Measurements from ENCODE around the gene PDCD4.

Gene PDCD4
- 190 to 670 reads per million in 2 experiments for total RNA-seq

- peak; percentile 92 for DNase-seq (ENCODE audit: low read depth)
Observed at GRCh38 chr10:110871298-110872084, at the start of gene PDCD4. TSS of gene PDCD4 (plus strand) at chr10:110871928. CDS start at chr10:110876028, 4,100 bp downstream.

DNA sequence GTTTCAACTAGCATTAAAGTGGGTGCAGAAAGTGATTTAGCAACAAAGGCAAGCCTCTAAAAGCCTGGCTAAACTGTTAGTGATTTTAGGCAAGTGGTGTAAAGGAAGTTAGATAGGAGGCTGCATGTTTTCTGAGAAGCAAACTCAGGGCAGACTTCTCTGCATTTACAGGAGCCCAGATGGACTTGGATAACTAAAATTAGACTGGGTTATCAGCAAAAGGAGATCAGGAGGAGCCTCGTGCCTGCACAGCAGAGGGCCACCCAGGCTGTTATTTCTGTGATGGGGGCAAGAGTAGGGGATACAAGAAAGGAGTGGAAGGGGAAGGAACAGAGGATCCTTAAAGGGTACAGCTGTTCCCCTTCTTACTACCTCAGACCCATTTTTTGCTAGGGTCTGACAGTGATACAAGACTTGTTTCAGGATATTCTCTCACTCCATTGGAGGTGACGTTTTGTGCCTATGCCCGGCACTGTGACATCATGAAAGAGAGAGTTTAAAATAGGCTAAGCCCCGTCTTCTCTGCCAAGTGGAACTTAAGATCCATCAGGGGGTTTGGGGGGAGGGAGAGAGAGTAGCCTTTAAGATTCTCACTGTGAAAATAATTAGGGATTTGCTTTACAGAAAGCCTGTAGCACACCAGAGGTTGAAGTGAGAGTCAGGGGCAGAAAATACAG is 49.6 kb upstream of the PDCD4 start:
- DNase-seq (ENCODE audit: low read depth): no peak

GRCh38 chr10:110822712-110823311 is 48.9 kb upstream of the PDCD4 start:
- no peak for DNase-seq (ENCODE audit: low read depth)

- no peak for DNase-seq (ENCODE audit: low read depth)
Observed at GRCh38 chr10:110824152-110824441, 47.6 kb upstream of the PDCD4 start.

GRCh38 chr10:110824660-110825059 is 47.1 kb upstream of the PDCD4 start:
- no peak for DNase-seq (ENCODE audit: low read depth)

- no peak for DNase-seq (ENCODE audit: low read depth)
Observed at GRCh38 chr10:110825508-110825907, 46.2 kb upstream of the PDCD4 start.

DNA sequence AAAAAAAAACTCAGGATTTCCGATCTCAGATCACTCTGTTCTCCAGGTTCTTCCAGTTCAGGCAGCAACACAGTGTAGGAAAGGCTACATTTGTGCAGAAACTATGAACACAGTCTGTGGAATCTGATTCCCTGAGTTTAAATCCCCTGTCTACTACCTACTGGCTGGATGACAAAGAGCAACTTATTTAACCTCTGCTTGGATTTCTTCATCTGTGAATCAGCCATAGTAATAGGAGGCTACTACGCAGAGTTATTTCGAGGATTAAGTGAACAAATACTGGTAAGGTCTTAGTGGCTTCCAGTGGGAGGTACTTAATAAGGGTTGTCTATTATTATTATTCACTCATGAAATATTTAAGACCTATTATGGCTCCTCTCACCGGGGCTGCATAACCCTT is 44.3 kb upstream of the PDCD4 start:
- no peak for DNase-seq (ENCODE audit: low read depth)

DNA sequence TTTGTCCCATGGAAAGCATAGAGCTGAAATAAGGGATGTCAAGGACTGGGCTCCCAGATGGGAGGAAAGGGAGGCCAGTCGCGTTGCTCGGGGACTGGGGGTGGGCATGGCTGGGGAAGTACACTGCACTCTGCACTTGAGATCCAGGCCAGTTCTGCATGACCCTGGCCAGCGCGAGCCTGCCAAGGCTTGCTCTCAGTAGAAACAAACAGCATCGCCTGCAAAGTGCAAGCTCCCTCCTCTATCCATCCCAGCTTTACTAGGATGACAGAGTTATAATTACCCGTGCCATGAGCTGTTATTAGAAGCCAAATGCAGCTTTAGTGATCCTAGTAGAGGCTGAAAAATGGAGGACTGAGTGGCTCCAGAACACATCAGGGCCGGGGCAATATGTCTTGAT is 43.9 kb upstream of the PDCD4 start:
- DNase-seq (ENCODE audit: low read depth): no peak

GRCh38 chr10:110828525-110828924 is 43.2 kb upstream of the PDCD4 start:
- no peak for DNase-seq (ENCODE audit: low read depth)

GRCh38 chr10:110829721-110830410 is 41.9 kb upstream of the PDCD4 start:
- DNase-seq (ENCODE audit: low read depth): no peak

DNA sequence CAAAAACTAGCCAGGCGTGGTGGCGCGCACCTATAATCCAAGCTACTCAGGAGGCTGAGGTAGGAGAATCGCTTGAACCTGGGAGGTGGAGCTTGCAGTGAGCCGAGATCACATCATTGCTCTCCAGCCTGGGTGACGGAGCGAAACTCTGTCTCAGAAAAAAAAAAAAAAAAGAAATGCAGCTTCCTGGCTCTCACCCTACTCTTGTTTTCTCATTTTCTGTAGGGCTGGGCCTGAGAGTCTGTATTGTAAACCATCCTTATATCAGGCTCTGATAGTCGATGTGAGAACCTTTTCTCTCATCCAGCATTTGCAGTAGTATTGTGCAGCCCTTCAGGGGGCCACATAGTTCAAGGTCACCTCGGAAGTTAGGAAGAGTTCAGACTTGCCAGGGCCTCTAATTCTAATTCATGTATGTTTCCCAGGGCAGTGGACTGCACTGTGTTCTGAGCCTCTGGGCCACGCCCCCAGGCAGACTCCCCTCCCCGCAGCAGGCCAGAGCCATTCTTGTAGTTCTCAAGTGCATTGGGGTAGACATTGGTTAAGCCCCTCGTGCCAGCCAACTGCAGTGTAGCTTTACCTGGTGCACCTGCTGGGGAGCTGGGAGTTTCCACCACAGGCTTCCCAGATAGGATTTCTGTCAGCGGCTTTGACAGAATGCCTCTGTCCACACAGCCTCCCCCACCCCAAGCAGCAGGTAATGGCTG is 38.3 kb upstream of the PDCD4 start:
- DNase-seq (ENCODE audit: low read depth): no peak

GRCh38 chr10:110833941-110834628 is 37.6 kb upstream of the PDCD4 start:
- DNase-seq (ENCODE audit: low read depth): no peak

GRCh38 chr10:110834629-110835301 is 37.0 kb upstream of the PDCD4 start:
- DNase-seq (ENCODE audit: low read depth): no peak

DNA sequence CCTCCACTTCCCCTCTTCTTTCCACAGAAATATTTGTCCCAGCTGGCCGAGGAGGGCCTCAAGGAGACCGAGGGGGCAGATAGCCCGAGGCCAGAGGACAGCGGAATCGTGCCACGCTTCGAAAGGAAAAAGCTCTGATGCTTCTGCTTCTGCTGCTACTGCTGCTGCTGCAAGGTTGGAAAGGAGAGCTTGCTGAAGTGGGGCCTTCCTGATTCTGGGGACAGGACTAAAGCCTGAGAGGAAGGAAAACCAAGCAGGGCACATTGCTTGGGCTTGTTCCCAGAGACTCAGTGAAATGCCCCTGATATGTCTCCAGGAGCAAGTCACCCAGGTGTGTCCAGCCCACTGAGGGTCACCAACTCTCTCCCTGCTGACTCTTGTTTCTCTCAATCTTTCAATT is 35.9 kb upstream of the PDCD4 start:
- DNase-seq (ENCODE audit: low read depth): no peak

DNA sequence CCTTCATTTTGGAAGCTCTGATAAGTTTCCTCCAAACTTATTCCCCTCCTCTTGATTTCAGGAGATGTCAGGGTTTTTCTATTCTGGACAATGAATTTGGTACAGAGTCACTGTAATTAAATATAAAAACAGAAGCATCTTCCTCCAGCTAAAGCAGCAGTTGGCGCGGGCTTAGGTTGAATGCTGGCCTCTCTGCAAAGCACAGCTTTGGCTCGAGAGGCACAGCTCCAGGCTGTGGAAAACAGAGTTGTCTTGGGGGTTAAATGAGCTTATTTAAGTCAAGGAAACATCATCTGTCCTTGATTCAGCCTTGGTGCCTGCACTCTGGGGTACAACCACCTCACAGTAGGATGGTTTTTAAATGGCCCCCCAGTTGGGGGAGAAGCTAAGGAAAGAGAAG is 35.0 kb upstream of the PDCD4 start:
- DNase-seq (ENCODE audit: low read depth): no peak

- no peak for DNase-seq (ENCODE audit: low read depth)
Observed at GRCh38 chr10:110837418-110838171, 34.1 kb upstream of the PDCD4 start.

DNA sequence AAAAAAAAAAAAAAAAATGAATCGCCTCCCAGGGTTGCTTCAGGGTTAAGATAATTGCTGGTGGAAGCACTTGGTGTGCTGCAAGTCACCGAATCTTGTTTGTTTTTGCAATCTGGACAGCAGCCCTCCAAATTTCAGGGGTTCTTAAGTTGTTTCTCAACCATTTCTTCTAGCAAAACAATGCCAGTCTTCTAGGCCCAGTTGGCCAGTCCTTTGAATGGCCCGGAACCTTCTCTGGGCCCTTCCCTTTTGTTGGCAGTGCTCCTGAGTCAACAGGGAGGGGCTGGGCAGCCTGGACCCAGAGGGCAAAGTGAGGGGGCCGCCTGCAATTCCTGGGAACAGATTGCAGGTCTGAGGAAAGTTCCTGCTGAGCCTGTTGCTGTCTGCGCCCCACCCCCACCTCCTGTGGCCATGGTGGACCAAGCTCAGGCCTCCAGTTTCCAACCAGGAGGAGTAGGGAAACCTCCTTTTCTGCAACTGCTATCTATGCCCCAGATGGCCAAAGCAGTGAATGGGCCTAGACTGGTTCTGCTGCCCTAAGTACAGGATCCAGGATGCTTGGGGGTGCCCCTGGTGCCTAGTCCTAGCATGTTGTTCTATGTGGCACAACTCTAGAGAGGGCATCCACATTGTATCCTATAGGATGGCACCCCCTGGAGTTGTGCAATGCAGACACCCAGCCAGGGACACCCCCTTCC is 31.4 kb upstream of the PDCD4 start:
- DNase-seq (ENCODE audit: low read depth): no peak

GRCh38 chr10:110840923-110841428 is 30.8 kb upstream of the PDCD4 start:
- DNase-seq (ENCODE audit: low read depth): no peak

- DNase-seq (ENCODE audit: low read depth): no peak
Observed at GRCh38 chr10:110841767-110842267, 29.9 kb upstream of the PDCD4 start.
